GM21381 (cell line): Measurements from ENCODE around the gene ARMC6.

Source experiments
- ATAC-seq: cut with Tn5 transposase; IDR thresholded peaks from one replicate; pipeline ENCODE4 v1.9.1; 2021; ENCODE audit warnings: mild to moderate bottlenecking, moderate library complexity; ENCODE audit not compliant: unreplicated experiment

ARMC6 gene

DNA sequence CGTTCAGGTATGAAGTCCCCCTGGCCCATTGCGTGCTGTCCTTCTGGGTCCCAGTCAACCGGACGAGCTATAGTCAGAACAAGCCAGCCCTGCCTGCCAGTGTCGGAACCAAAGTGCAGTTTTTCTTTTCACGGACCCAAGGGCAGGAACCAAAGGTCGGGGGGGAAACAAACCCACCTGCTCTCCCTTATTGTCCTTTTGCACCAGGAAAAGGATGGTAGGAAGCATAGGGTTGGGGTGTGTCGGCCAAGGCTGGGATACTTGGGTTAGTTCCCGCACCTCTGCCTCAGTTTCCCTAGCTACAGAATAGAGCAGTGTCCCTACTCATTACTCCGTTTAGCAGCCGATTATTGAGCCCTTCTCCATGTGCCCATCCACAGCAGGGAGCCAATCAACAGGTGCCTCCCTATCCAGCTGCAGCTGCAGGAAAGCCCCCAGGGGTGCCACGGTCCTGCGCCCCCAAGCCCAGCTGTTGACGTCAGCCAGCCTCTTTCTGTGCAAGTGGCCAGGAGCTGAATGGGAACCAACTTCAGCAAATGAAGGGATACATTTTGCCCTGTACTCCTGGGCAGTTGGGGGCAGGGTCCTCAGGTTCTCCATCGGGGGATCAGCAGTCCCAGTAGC lies 21.0 kb downstream of the ARMC6 start:
- ATAC-seq = no peak

DNA sequence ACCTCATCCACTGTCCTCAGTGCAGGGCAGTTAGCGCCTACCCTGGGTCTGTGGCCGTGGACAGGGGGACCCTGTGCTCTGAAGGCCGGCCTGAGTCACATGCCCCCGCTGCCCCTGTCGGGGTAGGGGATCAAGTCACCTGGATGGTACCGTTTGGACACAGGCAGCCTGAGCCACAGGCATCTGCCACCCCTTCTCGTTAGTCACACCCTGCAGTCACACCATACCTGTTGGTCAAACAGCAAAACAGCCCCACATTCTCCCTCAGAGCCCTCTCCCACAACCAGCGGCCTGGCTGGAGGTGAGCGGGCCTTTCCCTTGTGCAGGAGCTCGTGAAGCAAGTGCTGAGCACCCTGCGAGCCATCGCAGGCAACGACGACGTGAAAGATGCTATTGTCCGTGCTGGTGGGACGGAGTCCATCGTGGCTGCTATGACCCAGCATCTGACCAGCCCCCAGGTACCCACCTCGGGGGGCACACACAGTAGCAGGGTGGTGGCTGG lies 21.6 kb downstream of the ARMC6 start:
- no peak for ATAC-seq

DNA sequence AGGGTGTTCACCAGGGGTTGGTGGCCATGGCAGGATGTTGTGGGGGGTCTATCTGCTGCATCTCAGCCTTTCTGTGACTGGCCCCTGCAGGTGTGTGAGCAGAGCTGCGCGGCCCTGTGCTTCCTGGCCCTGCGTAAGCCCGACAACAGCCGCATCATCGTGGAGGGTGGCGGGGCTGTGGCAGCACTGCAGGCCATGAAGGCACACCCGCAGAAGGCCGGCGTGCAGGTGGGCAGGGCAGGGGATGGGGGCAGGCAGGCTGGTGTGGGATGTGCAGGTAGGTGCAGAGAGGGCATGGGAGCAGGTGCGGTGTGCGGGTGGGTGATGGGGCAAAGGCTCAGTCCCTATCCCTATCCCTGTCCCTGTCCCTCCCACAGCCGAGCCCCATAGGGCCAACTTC lies 22.3 kb downstream of the ARMC6 start:
- ATAC-seq = no peak

DNA sequence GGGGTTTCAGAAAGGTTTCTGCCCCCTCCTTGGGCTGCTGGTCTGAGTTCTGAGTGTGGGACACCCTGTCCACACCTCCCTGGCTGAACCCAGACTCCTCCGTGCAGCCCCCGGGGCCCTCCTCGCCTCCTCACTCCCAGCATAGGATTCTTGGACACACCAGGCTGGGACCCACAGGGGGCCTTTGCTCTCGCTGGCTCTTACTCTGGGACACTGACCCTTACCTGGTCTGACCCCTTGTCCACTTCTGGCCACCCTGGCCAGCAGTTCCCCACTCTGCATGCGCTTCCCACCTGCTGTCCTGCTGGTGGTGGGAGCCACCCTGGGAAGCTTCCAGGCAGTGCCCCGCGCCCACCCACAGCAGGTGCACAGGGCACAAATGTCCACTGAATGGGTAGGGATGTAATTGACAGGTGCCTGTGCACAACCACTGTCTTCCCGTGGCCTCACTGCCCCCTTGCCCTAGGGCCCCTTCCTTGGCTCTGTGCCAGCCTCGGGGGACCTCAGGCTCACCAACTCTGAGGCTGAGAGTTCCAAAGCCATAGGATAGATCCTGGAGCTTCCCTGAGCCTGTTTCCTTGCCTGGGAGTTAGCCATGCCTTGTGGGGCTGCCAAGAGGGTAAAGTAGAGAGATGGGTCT lies 23.4 kb downstream of the ARMC6 start:
- no peak for ATAC-seq

DNA sequence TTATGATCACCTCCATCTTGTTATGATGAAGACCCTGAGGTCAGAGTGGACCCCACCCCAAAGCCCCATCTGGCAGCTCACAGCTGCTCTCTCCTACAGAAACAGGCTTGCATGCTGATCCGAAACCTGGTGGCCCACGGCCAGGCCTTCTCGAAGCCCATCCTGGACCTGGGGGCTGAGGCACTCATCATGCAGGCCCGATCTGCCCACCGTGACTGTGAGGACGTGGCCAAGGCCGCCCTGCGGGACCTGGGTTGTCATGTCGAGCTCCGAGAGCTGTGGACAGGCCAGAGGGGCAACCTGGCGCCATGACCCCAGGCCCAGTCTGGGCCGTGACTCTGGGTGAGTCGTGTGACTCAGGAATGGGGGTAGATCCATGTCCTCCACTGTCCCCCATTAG lies 23.9 kb downstream of the ARMC6 start:
- no peak for ATAC-seq

DNA sequence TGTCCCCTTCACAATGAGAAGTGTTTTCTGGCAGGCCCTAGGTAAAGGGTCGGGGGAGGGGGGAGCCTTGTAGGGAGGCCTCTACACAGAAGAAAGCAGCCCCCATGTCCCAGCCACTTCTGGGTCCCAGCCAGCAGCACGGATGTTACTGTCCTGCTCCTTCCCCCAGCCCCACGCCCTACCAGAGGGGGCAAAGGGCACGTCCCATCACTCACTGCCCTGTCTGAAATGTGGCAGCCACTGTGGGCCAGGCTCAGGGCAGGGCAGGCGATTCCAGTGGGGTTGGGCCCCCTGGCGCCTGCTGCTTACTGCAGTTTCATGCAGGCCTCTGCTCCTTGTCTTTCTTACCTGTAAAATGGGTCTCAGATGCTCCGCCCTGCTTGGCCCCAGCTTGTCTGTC lies 24.3 kb downstream of the ARMC6 start:
- ATAC-seq = no peak

DNA sequence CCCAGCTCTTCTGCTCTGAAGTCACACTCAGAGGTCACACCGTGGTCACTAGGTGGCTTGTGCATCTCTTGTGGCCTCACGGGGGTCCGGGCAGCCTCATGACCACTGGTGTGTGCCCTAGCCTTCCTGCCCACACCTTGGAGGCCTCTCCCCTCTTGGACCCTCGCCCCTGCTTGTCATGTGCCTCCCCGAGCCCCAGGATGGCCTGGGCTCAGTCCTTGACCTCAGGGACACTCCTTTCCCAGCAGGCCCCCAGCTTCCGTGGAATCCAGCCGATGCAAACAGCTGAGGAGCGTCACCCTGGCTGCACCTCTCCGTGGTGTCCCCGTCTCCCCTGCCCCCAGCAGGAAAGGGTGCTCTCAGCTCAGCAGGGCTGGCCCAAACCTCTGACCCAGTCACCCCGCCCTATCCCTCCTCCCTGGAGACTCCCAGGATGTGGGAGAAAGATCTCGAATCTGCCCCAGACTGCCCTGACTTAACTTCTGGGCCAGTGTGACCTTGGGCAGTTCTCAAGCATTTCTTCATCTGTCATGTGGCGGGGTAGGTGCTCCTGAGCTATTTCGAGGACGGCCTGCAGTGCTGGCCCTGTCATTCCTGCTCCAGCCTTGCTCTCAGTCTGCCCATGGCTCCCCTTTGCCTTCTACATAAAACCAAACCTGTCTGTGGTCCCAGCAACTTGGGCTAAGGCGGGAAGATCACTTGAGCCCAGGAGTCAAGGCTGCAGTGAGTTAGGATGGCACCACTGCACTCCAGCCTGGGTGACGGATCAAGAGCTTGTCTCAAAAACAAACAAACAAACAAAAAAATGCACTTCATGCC lies 25.8 kb downstream of the ARMC6 start:
- ATAC-seq = no peak

DNA sequence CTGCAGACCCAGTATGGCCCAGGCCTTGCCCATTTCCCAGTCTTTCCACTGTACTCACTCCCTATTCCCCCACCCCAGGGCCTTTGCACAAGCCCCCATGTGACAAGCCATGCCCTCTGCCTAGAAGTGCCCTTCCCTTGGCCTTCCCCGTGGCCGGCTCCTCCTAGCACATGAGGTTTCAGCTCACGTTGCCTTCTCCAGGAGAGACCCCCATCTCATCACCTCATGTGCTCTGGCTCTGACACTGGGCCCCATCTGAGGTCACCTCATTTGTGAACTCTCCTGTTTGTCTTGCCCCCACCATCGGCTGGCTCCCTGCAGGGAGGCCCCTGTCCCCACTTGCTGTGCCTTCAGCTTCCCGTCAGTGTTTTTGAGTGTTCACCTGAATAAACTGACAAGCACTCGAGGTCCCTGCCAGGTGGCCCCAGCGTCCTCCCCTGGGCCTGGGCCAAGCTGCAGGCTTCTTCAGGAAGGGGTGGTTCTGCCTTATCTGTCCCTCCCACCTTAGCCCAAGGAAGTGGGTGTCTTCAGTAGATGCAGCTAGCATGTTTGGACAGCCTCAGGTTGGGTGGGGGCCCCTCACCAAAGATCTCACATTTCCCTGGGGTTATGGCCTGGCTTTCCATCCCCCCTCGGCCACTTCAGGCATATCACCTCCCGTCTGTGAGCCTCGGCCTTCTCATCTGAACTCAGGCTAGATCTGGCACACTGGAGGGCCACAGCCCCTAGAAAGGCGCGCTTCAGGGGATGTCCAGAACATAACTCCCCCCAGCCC lies 26.6 kb downstream of the ARMC6 start:
- no peak for ATAC-seq

DNA sequence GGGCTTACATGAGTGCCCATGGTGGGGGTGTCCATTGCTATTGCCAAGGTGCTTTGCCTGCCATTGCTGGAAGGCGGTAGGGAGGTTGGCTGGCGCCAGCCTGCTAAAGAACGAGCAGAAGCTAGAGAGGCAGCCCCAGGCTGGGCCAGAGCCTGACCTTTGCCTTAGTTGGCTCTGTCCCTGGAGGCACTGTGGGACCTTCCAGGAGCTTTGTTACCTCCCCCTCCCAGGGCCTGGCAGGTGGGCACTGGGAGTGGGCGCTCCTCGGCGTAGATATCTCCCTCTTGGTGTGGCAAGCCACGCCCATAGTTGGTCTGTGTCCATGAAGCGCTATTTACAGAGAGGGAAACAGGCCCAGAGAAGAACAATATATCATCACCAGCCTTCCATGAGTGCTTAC lies 28.1 kb downstream of the ARMC6 start:
- ATAC-seq = no peak

DNA sequence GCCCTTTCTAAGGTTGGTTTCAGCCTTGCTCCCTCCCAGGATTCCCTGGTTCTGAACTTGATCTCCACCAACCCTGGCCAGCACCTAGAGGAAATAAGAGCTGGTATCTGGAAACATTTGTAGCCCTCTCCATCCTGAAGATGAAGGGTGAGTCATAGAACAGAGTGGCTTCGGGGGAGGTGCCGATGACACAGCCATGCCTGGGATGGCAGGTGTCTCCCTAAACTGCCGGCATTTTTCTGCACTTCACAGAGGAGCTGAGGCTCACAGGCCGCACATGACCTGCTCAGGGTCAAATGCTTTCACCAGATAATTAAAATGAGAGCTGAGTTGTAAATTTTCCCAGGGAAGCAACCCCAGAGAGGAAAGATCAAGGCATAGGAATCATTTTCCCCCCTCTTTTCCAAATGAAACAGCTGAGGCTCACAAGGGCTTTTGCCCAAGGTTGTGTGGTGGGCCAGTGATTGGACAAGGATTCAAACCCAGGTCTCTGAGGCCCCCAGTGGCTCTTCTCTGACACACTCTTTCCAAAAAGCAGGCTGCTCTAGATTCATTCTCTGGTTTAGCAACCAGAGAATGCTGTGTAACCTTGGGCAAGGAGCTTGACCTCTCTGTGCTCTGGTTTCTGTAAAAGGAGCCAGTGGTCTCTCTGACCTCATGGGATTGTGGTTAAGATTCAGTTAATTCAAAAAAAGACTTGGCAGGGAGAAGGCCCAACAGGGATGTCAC lies 29.2 kb downstream of the ARMC6 start:
- no peak for ATAC-seq

DNA sequence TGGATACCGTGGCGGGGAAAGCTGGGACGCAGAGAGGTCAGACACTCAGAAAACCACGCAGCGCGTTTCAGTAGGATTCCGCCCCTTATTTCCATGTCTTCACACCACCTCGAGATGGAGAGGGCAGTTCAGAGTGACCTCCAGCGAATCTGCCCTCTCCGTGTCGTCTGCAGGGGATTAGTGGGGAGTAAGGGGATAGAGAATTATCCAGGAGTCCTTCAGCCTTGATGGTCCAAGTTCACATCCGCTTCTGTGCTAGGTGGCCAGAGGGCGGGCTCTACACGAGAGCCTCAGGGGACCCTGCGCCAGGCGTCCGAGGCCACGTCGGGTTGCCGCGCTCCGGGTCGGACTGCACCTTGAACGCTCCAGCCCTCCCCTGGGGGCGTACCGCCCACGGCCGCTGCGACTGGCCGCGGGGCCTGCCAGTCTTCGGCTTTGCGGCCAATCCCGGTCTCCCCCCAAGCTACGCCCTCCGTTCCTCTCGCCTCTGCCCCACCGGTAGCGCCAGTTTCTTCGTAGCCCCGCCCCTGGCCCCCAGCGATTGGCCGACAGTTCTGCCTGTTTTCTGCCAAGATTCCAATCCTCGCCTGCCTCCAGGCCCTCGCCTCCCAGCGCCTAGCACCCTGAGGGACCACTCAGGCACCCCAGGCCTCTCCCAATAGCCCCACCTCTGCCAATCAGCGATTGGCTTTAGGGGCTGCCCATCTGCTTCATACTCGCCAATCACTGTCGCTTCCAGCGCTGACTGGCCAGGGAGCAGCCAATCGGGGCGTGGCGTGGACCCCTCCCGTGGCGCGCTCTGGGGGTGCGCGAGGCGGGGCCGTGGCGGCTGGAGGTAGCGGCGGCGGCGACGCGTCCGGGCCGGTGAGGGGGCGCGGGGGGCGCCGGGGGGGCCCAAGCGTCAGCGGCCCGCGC lies 30.0 kb downstream of the ARMC6 start, which contains the start of gene SLC25A42:
SLC25A42 (plus strand) TSS at position 812 of the 915 bp plus-strand sequence. CDS start 32,131 bp downstream, outside the sequence.
- ATAC-seq = peak; percentile 89

DNA sequence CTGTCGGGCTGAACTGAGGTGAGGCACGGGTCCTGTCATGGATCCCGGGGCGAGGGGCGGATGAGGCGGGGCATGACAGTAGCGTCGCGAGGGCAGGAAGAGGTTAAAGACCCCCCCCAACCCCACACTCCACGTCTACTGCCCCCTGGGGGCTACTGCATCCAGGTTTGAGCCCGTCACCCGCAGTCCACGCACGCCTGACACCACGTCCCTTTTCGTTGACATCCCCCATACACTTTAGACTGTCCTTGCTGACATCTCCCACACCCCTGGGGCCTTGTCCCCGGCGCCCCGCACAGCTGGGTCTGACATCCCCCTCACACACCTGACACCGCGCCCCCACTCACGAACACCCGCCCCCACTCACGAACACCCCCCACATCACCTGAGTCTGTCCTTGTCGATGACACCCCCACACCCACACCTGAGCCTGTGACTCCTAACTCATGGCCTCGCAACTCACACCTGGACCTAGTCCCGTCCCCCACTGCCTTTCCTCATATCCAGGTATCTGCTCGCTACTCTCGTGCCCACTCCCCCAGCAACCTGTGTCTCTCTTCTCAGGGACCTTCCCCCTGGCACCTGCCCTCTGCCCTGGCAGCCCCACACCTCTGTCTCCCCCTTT lies 30.8 kb downstream of the ARMC6 start:
- no peak for ATAC-seq

DNA sequence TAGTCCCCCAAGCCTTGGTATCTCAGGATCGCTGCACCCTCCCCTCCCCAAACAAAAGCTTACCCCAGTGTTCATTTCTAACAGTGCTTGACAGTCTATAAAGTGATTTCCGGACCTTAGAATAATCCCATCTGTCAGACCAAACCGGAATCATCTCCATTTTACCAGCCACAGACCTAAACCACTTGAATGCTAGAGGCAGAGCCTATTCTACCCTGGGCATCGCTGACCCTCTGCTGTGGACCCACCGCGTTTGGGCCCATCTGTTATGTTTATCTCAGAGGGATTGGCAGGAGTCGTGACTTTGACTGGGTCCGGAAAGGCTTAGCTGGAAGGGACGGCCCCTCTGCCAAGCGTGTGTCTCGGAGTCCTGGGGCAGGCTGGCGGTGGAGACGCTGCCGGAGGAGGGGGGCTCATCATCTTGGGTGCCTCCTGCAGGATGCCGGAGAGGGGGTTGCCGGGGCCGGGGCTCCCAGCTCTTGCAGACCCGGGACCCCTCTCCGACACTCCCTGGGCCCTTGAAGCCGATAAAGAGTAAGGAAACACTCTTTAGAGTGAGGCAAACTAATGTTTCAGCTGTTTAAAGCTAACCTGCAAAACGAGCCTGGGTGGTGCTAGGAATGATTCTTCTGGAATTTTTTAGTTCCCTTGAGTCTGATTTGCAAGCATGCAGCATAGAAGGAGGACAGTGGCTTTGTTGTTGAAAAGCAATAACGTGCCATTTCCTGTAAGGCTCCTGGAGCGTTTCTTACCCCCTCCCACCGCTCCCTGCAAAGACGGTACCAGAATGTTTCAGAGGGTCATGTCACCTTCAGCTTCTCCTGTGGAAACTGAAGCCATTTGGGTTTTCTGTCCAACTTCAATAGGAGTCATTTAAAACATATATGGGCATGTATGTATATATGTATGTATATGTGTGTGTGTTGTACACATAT lies 31.7 kb downstream of the ARMC6 start:
- no peak for ATAC-seq

DNA sequence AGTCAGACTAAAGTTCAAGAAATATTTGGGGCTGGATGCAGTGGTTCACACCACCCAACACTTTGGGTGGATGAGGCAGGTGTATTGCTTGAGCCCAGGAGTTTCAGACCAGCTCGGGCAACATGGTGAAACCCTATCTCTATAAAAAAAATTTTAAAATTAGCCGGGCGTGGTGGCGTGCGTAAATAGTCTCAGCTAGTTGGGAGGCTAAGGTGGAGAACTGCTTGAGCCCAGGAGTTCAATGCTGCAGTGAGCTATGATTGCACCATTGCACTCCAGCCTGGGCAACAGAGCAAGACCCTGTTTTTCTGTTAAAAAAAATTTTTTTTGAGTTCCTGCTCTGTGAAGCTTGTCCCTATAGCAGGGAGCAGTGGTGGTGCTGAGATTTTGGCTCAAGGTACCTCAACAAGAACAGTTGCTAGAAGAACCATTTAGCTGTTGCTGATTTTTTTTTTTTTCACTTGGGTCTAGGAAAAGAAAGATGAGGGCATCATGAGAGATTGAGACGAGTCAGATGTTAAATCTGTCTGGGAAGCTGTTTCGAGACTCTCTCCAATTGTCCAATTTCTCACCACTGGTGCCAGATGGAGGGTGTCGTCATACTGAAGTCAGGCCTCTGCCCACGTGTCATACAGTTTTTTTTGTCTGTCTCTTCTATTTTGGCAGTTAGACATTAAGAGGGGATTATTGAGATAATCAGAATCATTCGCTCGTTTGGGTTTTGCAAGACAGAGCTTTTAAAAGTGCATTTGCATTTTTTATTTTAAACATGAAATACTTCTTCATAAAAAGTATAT lies 34.1 kb downstream of the ARMC6 start:
- no peak for ATAC-seq

DNA sequence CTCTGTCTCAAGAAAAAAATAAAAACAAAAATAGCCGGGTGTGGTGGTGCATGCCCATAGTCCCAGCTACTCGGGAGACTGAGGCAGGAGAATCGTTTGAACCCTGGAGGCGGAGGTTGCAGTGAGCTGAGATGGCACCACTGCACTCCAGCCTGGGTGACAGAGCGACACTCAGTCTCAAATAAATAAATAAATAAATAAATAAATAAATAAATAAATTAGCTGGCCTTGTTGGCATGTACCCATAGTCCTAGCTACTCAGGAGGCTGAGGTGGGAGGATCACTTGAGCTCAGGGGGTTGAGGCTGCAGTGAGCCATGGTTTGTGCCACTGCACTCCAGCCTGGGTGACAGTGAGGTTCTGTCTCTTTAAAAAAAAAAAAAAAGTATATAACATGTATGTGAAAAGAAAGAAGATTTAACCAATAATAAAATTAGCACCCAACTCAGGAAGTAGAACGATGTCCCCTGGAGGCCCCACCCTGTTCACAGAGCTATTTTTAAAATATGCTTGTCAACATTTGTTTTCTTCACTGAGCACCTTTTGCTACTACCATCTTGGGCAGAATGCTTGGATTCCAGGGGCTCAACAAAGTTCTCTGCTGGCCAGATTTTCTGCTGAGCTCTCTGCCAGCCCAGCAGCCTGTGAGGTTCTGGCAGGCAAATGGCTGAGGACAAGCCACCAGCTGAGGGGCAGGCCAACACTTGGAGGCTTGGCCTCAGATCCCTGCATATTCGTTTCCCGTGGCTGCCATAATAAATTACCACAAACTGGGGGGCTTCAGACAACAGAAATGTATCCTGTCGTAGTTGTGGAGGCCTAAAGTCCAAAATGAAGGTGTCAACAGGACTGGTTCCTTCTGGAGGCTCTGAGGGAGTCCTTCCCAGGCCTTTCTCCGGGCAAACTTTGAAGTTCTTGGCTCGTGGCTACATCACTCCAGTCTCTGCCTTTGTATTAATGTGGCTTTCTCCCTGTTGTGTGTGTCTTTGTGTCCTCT lies 35.6 kb downstream of the ARMC6 start:
- ATAC-seq = no peak

DNA sequence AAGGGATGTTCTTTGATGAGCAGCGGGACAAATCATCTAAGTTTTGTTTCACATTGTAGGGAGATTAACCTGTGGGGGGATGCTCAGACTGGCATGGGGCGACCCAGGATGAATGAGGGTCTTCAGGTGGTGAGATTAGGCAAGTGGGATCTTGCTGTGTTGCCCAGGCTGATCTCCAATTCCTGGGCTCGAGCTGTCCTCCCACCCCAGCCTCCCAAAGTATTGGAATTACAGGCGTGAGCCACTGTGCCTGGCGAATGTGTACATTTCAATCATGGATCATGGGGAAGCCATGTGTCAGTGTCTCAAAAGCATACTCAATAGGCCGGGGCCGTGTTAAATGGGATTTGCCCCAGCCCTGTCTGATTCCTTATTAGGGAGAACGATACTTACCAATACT lies 38.5 kb downstream of the ARMC6 start:
- no peak for ATAC-seq
